Stimulated activated CD4-positive, alpha-beta T cell treated with anti-CD3 and anti-CD28 coated beads, Interleukin-2, amount 100 ng/mL, for 48 hours (primary cell): Measurements from ENCODE around the gene TXNDC2.

Experiments
- DNase-seq, 2 donors: peaks; one replicate each; pipeline ENCODE4 v3.0.0-alpha.2; 2020

TXNDC2 gene

GRCh38 chr18:9914584-9915290 is 29.0 kb downstream of the TXNDC2 start:
- peak; percentile 66 for DNase-seq

- DNase-seq = no peak
These were observed 29.7 kb downstream of the TXNDC2 start for GRCh38 chr18:9915291-9916076.

- no peak for DNase-seq
These were observed 30.4 kb downstream of the TXNDC2 start for GRCh38 chr18:9916077-9916639.

GRCh38 chr18:9916808-9917207 is 31.0 kb downstream of the TXNDC2 start:
- DNase-seq = no peak

GRCh38 chr18:9918016-9918680 is 32.4 kb downstream of the TXNDC2 start:
- DNase-seq = no peak

- DNase-seq = no peak
These were observed 33.9 kb downstream of the TXNDC2 start for GRCh38 chr18:9919564-9920232.

- DNase-seq = no peak
These were observed 37.0 kb downstream of the TXNDC2 start for GRCh38 chr18:9922592-9923311.

- no peak for DNase-seq
These were observed 38.7 kb downstream of the TXNDC2 start for GRCh38 chr18:9924371-9924943.

- DNase-seq = no peak
These were observed 39.6 kb downstream of the TXNDC2 start for GRCh38 chr18:9925369-9925768.

- DNase-seq = no peak
These were observed 40.0 kb downstream of the TXNDC2 start for GRCh38 chr18:9925795-9926194.

- DNase-seq = no peak
These were observed 40.6 kb downstream of the TXNDC2 start for GRCh38 chr18:9926223-9926894.

- no peak for DNase-seq
These were observed 41.2 kb downstream of the TXNDC2 start for GRCh38 chr18:9926977-9927376.

- no peak for DNase-seq
These were observed 41.8 kb downstream of the TXNDC2 start for GRCh38 chr18:9927392-9928063.

- DNase-seq = no peak
These were observed 43.0 kb downstream of the TXNDC2 start for GRCh38 chr18:9928646-9929259.

GRCh38 chr18:9930299-9930884 is 44.6 kb downstream of the TXNDC2 start:
- no peak for DNase-seq

GRCh38 chr18:9931146-9931545 is 45.4 kb downstream of the TXNDC2 start:
- DNase-seq = no peak

GRCh38 chr18:9931678-9932077 is 45.9 kb downstream of the TXNDC2 start:
- no peak for DNase-seq

- no peak for DNase-seq
These were observed 48.1 kb downstream of the TXNDC2 start for GRCh38 chr18:9933865-9934264.

GRCh38 chr18:9934274-9934673 is 48.5 kb downstream of the TXNDC2 start:
- DNase-seq = no peak
